ENCODE measurements around the gene NOL6. TPM values are rescaled to one million over a fixed set of nuclear protein-coding genes. Genes with fewer than 3 reads are reported as not detected.

Gene NOL6
- total and polyA plus RNA-seq, 2 of the 13 experiments (the other 11 are each of a cell fraction or from before 2014, with no cell fraction given), result 17.0 to 30.2 TPM

DNA sequence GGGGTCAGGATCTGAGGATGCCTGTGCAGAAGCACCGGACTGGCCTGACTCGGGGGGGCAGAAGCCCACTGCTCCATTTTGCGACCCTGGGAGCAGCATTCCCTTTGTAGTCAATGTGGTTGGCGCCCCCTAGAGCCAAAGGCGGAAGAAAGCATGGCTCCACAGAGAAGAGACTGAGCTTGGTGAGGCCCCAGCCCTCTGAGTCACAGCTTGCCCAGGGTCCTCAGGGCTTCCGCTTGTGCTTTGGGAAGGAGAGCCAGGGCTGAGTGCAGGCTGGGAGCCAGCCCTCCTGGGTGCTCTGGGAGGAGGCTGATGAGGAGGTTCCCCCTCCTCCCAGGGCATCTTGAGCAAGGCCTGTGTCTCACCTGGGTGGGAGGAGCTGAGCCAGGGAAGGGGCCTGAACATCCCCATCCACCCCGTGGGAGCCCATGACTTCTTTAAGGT lies 20.9 kb downstream of the NOL6 start (continued):
- TF ChIP-seq, protein P1, sequence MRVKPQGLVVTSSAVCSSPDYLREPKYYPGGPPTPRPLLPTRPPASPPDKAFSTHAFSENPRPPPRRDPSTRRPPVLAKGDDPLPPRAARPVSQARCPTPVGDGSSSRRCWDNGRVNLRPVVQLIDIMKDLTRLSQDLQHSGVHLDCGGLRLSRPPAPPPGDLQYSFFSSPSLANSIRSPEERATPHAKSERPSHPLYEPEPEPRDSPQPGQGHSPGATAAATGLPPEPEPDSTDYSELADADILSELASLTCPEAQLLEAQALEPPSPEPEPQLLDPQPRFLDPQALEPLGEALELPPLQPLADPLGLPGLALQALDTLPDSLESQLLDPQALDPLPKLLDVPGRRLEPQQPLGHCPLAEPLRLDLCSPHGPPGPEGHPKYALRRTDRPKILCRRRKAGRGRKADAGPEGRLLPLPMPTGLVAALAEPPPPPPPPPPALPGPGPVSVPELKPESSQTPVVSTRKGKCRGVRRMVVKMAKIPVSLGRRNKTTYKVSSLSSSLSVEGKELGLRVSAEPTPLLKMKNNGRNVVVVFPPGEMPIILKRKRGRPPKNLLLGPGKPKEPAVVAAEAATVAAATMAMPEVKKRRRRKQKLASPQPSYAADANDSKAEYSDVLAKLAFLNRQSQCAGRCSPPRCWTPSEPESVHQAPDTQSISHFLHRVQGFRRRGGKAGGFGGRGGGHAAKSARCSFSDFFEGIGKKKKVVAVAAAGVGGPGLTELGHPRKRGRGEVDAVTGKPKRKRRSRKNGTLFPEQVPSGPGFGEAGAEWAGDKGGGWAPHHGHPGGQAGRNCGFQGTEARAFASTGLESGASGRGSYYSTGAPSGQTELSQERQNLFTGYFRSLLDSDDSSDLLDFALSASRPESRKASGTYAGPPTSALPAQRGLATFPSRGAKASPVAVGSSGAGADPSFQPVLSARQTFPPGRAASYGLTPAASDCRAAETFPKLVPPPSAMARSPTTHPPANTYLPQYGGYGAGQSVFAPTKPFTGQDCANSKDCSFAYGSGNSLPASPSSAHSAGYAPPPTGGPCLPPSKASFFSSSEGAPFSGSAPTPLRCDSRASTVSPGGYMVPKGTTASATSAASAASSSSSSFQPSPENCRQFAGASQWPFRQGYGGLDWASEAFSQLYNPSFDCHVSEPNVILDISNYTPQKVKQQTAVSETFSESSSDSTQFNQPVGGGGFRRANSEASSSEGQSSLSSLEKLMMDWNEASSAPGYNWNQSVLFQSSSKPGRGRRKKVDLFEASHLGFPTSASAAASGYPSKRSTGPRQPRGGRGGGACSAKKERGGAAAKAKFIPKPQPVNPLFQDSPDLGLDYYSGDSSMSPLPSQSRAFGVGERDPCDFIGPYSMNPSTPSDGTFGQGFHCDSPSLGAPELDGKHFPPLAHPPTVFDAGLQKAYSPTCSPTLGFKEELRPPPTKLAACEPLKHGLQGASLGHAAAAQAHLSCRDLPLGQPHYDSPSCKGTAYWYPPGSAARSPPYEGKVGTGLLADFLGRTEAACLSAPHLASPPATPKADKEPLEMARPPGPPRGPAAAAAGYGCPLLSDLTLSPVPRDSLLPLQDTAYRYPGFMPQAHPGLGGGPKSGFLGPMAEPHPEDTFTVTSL (CRISPR knock-in tag; IDR thresholded peaks at IDR 0.05; ENCODE audit: borderline replicate concordance), result no peak
- TF ChIP-seq SOX13 (IDR thresholded peaks at IDR 0.05), result no peak
- TF ChIP-seq SOX13 (CRISPR knock-in tag; conservative IDR thresholded peaks at IDR 0.05 in 1 of 2, IDR thresholded peaks at IDR 0.05 in 1 of 2), result 0 out of 4 replicates have a peak, but pooled peaks of 1 of the 2 experiments have one; percentile 9
- no peak for TF ChIP-seq ZNF30 (CRISPR knock-in tag; IDR thresholded peaks at IDR 0.05)
- TF ChIP-seq, protein P2, sequence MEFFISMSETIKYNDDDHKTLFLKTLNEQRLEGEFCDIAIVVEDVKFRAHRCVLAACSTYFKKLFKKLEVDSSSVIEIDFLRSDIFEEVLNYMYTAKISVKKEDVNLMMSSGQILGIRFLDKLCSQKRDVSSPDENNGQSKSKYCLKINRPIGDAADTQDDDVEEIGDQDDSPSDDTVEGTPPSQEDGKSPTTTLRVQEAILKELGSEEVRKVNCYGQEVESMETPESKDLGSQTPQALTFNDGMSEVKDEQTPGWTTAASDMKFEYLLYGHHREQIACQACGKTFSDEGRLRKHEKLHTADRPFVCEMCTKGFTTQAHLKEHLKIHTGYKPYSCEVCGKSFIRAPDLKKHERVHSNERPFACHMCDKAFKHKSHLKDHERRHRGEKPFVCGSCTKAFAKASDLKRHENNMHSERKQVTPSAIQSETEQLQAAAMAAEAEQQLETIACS (CRISPR knock-in tag; IDR thresholded peaks at IDR 0.05), result no peak
- 0 out of 2 replicates have a peak, but pooled peaks have one; percentile 18 for TF ChIP-seq ERF (CRISPR knock-in tag; IDR thresholded peaks at IDR 0.05)
- no peak for TF ChIP-seq JUNB (CRISPR knock-in tag; IDR thresholded peaks at IDR 0.05; ENCODE audit: borderline replicate concordance)
- TF ChIP-seq, protein P3, sequence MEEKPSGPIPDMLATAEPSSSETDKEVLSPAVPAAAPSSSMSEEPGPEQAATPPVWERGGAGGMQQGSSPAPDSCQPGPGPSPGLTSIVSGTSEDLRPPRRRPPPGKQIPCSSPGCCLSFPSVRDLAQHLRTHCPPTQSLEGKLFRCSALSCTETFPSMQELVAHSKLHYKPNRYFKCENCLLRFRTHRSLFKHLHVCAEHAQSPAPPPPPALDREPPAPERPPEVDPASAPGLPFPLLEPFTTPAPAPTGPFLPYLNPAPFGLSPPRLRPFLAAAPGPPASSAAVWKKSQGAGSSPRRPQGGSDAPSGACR (CRISPR knock-in tag; IDR thresholded peaks at IDR 0.05), result no peak
- TF ChIP-seq ZNF761 (CRISPR knock-in tag; conservative IDR thresholded peaks at IDR 0.05), result no peak
- TF ChIP-seq ZNF510 (CRISPR knock-in tag; IDR thresholded peaks at IDR 0.05; ENCODE audit: low read depth), result no peak
- no peak for TF ChIP-seq RFX1 (IDR thresholded peaks at IDR 0.05)
- no peak for TF ChIP-seq ZBTB20 (CRISPR knock-in tag; IDR thresholded peaks at IDR 0.05; ENCODE audit: borderline replicate concordance, low read depth)
- TF ChIP-seq, protein P4, sequence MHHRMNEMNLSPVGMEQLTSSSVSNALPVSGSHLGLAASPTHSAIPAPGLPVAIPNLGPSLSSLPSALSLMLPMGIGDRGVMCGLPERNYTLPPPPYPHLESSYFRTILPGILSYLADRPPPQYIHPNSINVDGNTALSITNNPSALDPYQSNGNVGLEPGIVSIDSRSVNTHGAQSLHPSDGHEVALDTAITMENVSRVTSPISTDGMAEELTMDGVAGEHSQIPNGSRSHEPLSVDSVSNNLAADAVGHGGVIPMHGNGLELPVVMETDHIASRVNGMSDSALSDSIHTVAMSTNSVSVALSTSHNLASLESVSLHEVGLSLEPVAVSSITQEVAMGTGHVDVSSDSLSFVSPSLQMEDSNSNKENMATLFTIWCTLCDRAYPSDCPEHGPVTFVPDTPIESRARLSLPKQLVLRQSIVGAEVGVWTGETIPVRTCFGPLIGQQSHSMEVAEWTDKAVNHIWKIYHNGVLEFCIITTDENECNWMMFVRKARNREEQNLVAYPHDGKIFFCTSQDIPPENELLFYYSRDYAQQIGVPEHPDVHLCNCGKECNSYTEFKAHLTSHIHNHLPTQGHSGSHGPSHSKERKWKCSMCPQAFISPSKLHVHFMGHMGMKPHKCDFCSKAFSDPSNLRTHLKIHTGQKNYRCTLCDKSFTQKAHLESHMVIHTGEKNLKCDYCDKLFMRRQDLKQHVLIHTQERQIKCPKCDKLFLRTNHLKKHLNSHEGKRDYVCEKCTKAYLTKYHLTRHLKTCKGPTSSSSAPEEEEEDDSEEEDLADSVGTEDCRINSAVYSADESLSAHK (CRISPR knock-in tag; IDR thresholded peaks at IDR 0.05; ENCODE audit: borderline replicate concordance), result no peak
- TF ChIP-seq DNMT3B (CRISPR knock-in tag; conservative IDR thresholded peaks at IDR 0.05), result no peak
- TF ChIP-seq ZNF468 (CRISPR knock-in tag; IDR thresholded peaks at IDR 0.05), result no peak
- TF ChIP-seq TARDBP (CRISPR knock-in tag; IDR thresholded peaks at IDR 0.05), result no peak
- no peak for TF ChIP-seq ZFP36L1 (CRISPR knock-in tag; IDR thresholded peaks at IDR 0.05)
- no peak; the same call in 1 of the 2 replicates for TF ChIP-seq CBX5 (CRISPR knock-in tag; IDR thresholded peaks at IDR 0.05; ENCODE audit: borderline replicate concordance)
- TF ChIP-seq MATR3 (CRISPR knock-in tag; IDR thresholded peaks at IDR 0.05), result no peak
- TF ChIP-seq SMYD3 (CRISPR knock-in tag; IDR thresholded peaks at IDR 0.05), result no peak
- no peak for TF ChIP-seq FLYWCH1 (CRISPR knock-in tag; IDR thresholded peaks at IDR 0.05)
- TF ChIP-seq ZNF615 (CRISPR knock-in tag; IDR thresholded peaks at IDR 0.05; ENCODE audit: borderline replicate concordance), result no peak

All from HepG2 (cell line).